HepG2 (cell line): ENCODE data around the gene SULT1C4. TPM values are rescaled to one million over a fixed set of nuclear protein-coding genes. Genes with fewer than 3 reads are reported as not detected.
"Not testable (repeated sequence)": the region's sequence is repeated elsewhere in the genome, so short reads cannot be mapped to it uniquely, and the experiment has no call there.

ENCODE experiments used
- ATAC-seq: fragments of 200-7000 bp; cut with Tn5 transposase; 3 replicates; pipeline ENCODE4 v1.9.1; 2020; ENCODE audit warnings: mild to moderate bottlenecking, moderate library complexity
- BruUV-seq: library from RNA; stranded (reverse); fragments of 400-500 nt; replicated peaks from 2 replicates; lab custom pipeline; 2021; lab: Mats Ljungman, UMichigan
- CTCF ChIA-PET: fragments of 300-600 bp; formaldehyde crosslinking; extraction: SDS; loops from one replicate; lab custom pipeline; 2021; ENCODE audit warnings: low total read pairs, inconsistent platforms, low intra/inter-chr PET ratio; lab: Yijun Ruan, JAX
- POLR2A ChIA-PET: fragments of 350-600 bp; sonication (Branson Sonifier 250); formaldehyde crosslinking; loops from one replicate; lab custom pipeline; 2020; ENCODE audit warnings: antibody characterized with exemption, inconsistent platforms; lab: Yijun Ruan, JAX
- DNase-seq: peaks from one replicate; pipeline ENCODE4 v3.0.0-alpha.2; 2015; ENCODE audit warnings: low spot score
- FAIRE-seq: peaks from 3 replicates; lab custom pipeline; 2011; peaks lifted over from hg19 to GRCh38; lab: Jason Lieb, UNC
- H2AFZ ChIP-seq: one replicate; pipeline ENCODE4 v1.6.1; 2011; ENCODE audit warnings: low read length, inconsistent platforms
- H3K27ac ChIP-seq: fragments of 300-600 bp; 3 replicates; pipeline ENCODE4 v1.8.0; 2011; ENCODE audit warnings: mixed run types, mild to moderate bottlenecking, mixed read lengths, low read length, inconsistent platforms; ENCODE audit not compliant: insufficient read depth; ENCODE audit errors: extremely low read length
- H3K27me3 ChIP-seq, 2 experiments: fragments of 200-600 bp in 1 of 2; 2 replicates in 1 of 2; 3 replicates in 1 of 2; pipeline versions ENCODE4 v1.6.0 to v1.8.0; 2011; ENCODE audit warnings: low read length in 2 of 2, mild to moderate bottlenecking in 2 of 2, moderate library complexity in 2 of 2, inconsistent platforms in 1 of 2; ENCODE audit not compliant: insufficient read depth in 2 of 2, control insufficient read depth in 1 of 2
- H3K36me3 ChIP-seq, 2 experiments: fragments of 200-600 bp in 1 of 2; replicated peaks in 1 of 2; 2 replicates in 1 of 2; 3 replicates in 1 of 2; pipeline versions ENCODE4 v1.5.1 to v1.8.0; 2011; ENCODE audit warnings: low read length in 2 of 2, inconsistent platforms in 1 of 2; ENCODE audit not compliant: insufficient read depth in 2 of 2, control insufficient read depth in 1 of 2
- H3K4me1 ChIP-seq: 2 replicates; pipeline ENCODE4 v1.5.1; 2012; ENCODE audit warnings: low read length, inconsistent platforms; ENCODE audit not compliant: insufficient read depth
- H3K4me2 ChIP-seq: 2 replicates; pipeline ENCODE4 v1.6.0; 2011; ENCODE audit warnings: low read depth, low read length, inconsistent platforms
- H3K4me3 ChIP-seq, 3 experiments: fragments of 200-600 bp in 1 of 3; sonication (generic), shearing (Covaris generic) in 1 of 3; replicated peaks in 1 of 3; 2 replicates each; pipeline ENCODE4 v1.5.1; 2011 to 2016; ENCODE audit warnings: low read length in 3 of 3, inconsistent platforms in 2 of 3, low read depth in 2 of 3, mild to moderate bottlenecking in 2 of 3, control low read depth in 1 of 3, mixed read lengths in 1 of 3; ENCODE audit not compliant: insufficient read depth in 1 of 3
- H3K79me2 ChIP-seq: one replicate; pipeline ENCODE4 v1.6.1; 2011; ENCODE audit warnings: low read length, inconsistent platforms; ENCODE audit not compliant: insufficient read depth
- H3K9ac ChIP-seq: 2 replicates; pipeline ENCODE4 v1.6.0; 2011; ENCODE audit warnings: mild to moderate bottlenecking, low read depth, low read length, inconsistent platforms; ENCODE audit not compliant: insufficient read depth
- H3K9me3 ChIP-seq: 2 replicates; pipeline ENCODE4 v1.5.1; 2012; ENCODE audit warnings: mild to moderate bottlenecking, low read length
- H4K20me1 ChIP-seq: 2 replicates; pipeline ENCODE4 v1.6.0; 2011; ENCODE audit warnings: inconsistent platforms, mild to moderate bottlenecking, low read length, moderate library complexity; ENCODE audit not compliant: insufficient read depth
- IRX3 ChIP-seq: sonication (generic); formaldehyde crosslinking; IDR thresholded peaks from 2 replicates; pipeline ENCODE4 v1.8.1; 2023; ENCODE audit warnings: mild to moderate bottlenecking, low read depth, missing genetic modification reagents, borderline replicate concordance
- JUNB ChIP-seq: sonication (generic); formaldehyde crosslinking; IDR thresholded peaks from 2 replicates; pipeline ENCODE4 v1.8.0; 2022; ENCODE audit warnings: missing genetic modification reagents, mild to moderate bottlenecking, borderline replicate concordance
- ZNF3 ChIP-seq: IDR thresholded peaks from 2 replicates; pipeline ENCODE4 v1.7.0; 2017; ENCODE audit warnings: inconsistent platforms
- WGBS: methylation state at CpG from one replicate; pipeline ENCODE4 v1.1.6; 2017; ENCODE audit warnings: low lambda C conversion rate; 5-methylcytosine and 5-hydroxymethylcytosine counted together
- in situ Hi-C: cut with HindIII; loops from 2 replicates; pipeline ENCODE4 v1.10.0; 2017; ENCODE audit warnings: low pct_unique_long_range_greater_than_20kb; ENCODE audit not compliant: extremely low pct_ligation_motif_present
- intact Hi-C: fragments of 100-400 bp; cut with micrococcal nuclease; formaldehyde crosslinking; loops from one replicate; pipeline ENCODE4 v1.10.0; 2022; ENCODE audit not compliant: unreplicated experiment
- polyA plus RNA-seq, 8 experiments: library from polyadenylated mRNA; depleted of rRNA in 3 of 8; stranded (reverse) in 7 of 8; unstranded in 1 of 8; fragments of >200 nt; fragmentation: Illumina TruSeq in 4 of 8; extraction: Trizol in 4 of 8; gene quantifications; 2 replicates each; pipeline versions ENCODE4 v1.2.1 to v1.2.3, GENCODE V29; 2011 to 2016; ENCODE audit warnings: low read depth in 4 of 8, missing spikeins in 1 of 8, mixed read lengths in 1 of 8; ENCODE audit not compliant: insufficient read depth in 1 of 8
- total RNA-seq, 5 experiments: library from RNA; depleted of rRNA; stranded (reverse); fragments of >200 nt; fragmentation: Illumina TruSeq; extraction: Trizol; gene quantifications; 2 replicates each; pipeline ENCODE4 v1.2.3, GENCODE V29; 2016; ENCODE audit warnings: low read depth in 1 of 5

The SULT1C4 gene
- total and polyA plus RNA-seq, 2 of the 13 experiments (the other 11 are each of a cell fraction or from before 2014, with no cell fraction given), result 1.3 to 8.6 TPM

DNA sequence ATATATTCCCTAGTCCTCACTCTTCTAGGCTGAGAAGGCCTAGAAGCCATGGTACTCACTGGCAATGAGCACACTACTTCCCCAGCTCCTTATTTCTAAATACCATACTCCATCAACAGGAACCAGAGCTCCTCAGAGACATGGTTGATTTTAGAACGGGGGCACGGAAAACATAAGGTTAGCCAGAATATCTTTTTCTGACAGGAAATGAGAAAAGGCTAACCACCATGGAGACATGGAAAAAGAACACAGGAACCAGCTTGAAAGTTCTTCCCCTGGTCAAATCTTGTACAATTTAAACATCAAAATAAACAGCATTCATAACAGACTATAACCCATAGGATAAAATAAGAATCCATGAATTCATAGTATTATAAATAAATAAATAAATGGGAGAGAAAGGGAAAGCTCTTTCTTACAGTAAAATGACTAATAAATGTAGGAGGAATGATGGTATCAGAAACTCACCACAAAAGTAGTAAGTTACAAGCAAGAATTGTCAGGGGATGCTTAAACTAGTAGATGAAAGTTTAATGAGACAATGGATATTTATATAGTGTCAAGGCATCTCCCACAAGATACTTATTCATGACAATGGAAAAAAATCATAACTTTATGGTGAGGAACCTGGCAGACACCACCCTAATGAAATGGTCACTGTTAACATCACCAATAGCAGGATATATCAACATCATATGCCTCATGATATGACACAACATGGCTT, 50.7 kb downstream of the SULT1C4 start:
- intact Hi-C loops, result no loop called here
- no peak for FAIRE-seq
- no peaks in the 10 kb centered on the region for H4K20me1 ChIP-seq
- DNase-seq, result no peak
- H3K79me2 ChIP-seq, result no peaks in the 10 kb centered on the region
- H3K9me3 ChIP-seq, result no peaks in the 10 kb centered on the region
- no peak for TF ChIP-seq JUNB (CRISPR knock-in tag)
- TF ChIP-seq ZNF3, result no peak
- TF ChIP-seq IRX3, result no peak
- ATAC-seq, result no peak
- no TSS peak for BruUV-seq
- ChIA-PET POLR2A (no interaction called here), CTCF (no interaction called here)
- no peaks in the 10 kb centered on the region for H3K27me3 ChIP-seq
- H2AFZ ChIP-seq, result no peak overlapping the region
- no peak overlapping the region for H3K4me3 ChIP-seq
- WGBS, result 33% methylated on average over 2 of the region's 2 CpGs
- H3K36me3 ChIP-seq, result no peaks in the 10 kb centered on the region
- in situ Hi-C loops, result no loop called here
- H3K27ac ChIP-seq, result no peak overlapping the region
- H3K4me2 ChIP-seq, result no peak overlapping the region
- H3K9ac ChIP-seq, result no peak overlapping the region
- peaks cover 10% of the 10 kb centered on the region for H3K4me1 ChIP-seq

DNA sequence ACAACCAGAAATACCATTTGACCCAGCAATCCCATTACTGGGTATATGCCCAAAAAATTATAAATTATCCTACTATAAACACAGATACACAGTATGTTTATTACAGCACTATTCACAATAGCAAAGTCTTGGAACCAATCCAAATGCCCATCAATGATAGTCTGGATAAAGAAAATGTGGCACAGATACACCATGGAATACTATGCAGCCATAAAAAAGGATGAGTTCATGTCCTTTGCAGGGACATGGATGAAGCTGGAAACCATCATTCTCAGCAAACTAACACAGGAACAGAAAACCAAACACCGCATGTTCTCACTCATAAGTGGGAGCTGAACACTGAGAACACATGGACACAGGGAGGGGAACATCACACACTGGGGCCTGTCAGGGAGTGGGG, 57.8 kb downstream of the SULT1C4 start:
- H3K27ac ChIP-seq, H3K4me1 ChIP-seq, H3K79me2 ChIP-seq, H3K27me3 ChIP-seq, POLR2A ChIA-PET, H4K20me1 ChIP-seq, H3K36me3 ChIP-seq, ATAC-seq, intact Hi-C loops, in situ Hi-C loops, FAIRE-seq, BruUV-seq, DNase-seq, H3K4me3 ChIP-seq, H3K9ac ChIP-seq, H3K9me3 ChIP-seq, H3K4me2 ChIP-seq, H2AFZ ChIP-seq, CTCF ChIA-PET: not testable (repeated sequence)
- 81% methylated on average over 1 of the region's 1 CpG for WGBS
